Hepatocyte (in vitro differentiated cells): ENCODE results near the gene IL9R.

Experiments used
- CTCF ChIP-seq: fragments of 200-600 bp; sonication (generic); IDR thresholded peaks from 2 replicates; pipeline ENCODE4 v1.5.1; 2016; ENCODE audit warnings: antibody characterized with exemption, mild to moderate bottlenecking; ENCODE audit not compliant: poor library complexity
- EZH2 ChIP-seq: fragments of 200-600 bp; sonication (generic); IDR thresholded peaks from 2 replicates; pipeline ENCODE4 v1.6.1; 2016; ENCODE audit warnings: antibody characterized with exemption, mild to moderate bottlenecking, borderline replicate concordance
- EZH2phosphoT487 ChIP-seq: fragments of 200-600 bp; sonication (generic); IDR thresholded peaks from one replicate; pipeline ENCODE4 v1.6.1; 2018; ENCODE audit warnings: antibody characterized with exemption, mild to moderate bottlenecking, low read depth, moderate library complexity; ENCODE audit not compliant: unreplicated experiment, severe bottlenecking

DNA sequence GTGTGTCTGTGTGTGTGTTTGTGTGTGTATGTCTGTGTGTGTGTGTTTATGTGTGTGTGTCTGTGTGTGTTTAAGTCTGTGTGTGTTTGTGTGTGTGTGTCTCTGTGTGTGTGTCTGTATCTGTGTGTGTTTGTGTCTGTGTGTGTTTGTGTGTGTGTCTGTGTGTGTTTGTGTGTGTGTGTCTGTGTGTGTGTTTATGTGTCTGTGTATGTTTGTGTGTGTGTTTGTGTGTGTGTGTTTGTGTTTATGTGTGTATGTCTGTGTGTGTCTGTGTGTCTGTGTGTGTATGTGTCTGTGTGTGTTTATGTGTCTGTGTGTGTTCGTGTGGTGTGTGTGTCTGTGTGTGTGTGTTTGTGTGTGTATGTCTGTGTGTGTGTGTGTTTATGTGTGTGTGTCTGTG, 11.4 kb downstream of the IL9R start:
- TF ChIP-seq CTCF: no peak
- no peak for TF ChIP-seq EZH2phosphoT487
- TF ChIP-seq EZH2: no peak
